Fibroblast of lung (primary cell): Measurements from ENCODE around the gene PWWP2B.

Experiments used
- EZH2 ChIP-seq: IDR thresholded peaks from 2 replicates; pipeline ENCODE4 v1.5.1; 2012; ENCODE audit warnings: low read length, control low read depth, mild to moderate bottlenecking; ENCODE audit errors: missing control alignments
- TF ChIP-seq, protein P1 (sequence below), 2 donors: IDR thresholded peaks in 1 of 2; conservative IDR thresholded peaks in 1 of 2; 1 replicate in 1 of 2; 2 replicates in 1 of 2; pipeline ENCODE4 v1.5.1; 2011 to 2012; ENCODE audit warnings: low read length in 2 of 2, control low read depth in 1 of 2, inconsistent platforms in 1 of 2, low read depth in 1 of 2, mild to moderate bottlenecking in 1 of 2

DNA sequence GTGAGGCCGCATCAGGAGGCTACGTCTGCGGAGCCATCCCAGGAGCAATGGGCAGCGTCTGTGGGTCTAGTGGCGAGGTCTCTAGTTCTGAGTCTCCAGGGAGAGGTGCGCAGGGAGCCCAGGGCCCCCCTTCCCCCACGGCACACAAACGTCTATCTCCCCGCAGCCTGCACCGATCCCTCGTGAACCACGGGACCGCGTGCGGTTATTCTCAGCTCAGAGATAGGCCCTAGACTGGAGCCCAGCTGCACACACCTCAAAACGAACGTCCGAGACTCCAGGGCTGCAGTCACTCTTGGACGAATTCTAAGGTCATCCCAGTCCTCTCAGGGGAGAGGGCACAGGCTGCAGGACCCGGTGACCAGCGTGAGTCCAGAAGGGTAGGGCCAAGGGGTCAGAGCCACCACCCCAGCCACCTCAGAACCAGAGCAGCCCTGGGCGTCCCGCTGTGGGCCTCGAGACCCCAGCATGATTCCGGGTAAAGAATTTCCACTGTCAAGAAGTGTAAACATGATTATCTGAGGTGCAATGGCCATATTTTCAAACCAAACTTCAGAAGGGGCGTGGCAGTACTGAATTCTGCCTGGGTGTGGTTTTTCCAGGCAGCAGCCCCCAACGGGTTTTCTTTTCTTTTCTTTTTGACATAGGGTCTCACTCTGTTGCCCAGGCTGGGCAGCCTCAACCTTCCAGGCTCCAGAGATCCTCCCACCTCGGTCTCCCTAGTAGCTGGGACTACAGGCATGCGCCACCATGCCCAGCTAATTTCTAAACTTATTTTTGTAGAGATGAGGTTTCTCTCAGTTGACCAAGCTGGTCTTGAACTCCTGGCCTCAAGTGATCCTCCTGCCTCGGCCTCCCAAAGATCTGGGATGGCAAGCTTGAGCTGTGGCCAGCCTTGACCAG, 57.5 kb downstream of the PWWP2B start:
- TF ChIP-seq, protein P1, sequence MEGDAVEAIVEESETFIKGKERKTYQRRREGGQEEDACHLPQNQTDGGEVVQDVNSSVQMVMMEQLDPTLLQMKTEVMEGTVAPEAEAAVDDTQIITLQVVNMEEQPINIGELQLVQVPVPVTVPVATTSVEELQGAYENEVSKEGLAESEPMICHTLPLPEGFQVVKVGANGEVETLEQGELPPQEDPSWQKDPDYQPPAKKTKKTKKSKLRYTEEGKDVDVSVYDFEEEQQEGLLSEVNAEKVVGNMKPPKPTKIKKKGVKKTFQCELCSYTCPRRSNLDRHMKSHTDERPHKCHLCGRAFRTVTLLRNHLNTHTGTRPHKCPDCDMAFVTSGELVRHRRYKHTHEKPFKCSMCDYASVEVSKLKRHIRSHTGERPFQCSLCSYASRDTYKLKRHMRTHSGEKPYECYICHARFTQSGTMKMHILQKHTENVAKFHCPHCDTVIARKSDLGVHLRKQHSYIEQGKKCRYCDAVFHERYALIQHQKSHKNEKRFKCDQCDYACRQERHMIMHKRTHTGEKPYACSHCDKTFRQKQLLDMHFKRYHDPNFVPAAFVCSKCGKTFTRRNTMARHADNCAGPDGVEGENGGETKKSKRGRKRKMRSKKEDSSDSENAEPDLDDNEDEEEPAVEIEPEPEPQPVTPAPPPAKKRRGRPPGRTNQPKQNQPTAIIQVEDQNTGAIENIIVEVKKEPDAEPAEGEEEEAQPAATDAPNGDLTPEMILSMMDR (conservative IDR thresholded peaks at IDR 0.05 in 1 of 2, IDR thresholded peaks at IDR 0.05 in 1 of 2; ENCODE audit: low read depth in 1 of 2, low read length in 2 of 2) = no peak
- no peak for TF ChIP-seq EZH2
